Measurements from ENCODE around the gene NCK2.

NCK2 gene

DNA sequence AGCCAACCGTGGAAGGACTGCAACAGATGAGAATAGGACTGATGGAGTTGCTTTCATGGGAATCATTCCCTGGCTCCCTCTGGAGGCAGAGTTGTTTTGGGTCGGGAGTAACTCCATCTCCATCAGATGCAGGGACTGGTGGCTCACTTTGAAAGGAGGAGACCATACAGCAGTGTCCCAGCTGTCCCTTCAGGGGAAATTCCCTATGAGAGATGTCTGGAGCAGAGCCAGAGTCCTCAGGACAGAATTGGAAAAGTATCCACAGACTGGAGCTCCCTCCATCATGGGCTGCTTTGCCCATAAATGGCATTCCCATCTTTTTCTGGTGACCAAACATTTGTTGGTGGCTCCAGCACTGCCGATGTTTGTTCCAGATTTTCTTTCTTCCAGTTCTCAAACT, 144.3 kb downstream of the NCK2 start:
- TF ChIP-seq, protein P1, sequence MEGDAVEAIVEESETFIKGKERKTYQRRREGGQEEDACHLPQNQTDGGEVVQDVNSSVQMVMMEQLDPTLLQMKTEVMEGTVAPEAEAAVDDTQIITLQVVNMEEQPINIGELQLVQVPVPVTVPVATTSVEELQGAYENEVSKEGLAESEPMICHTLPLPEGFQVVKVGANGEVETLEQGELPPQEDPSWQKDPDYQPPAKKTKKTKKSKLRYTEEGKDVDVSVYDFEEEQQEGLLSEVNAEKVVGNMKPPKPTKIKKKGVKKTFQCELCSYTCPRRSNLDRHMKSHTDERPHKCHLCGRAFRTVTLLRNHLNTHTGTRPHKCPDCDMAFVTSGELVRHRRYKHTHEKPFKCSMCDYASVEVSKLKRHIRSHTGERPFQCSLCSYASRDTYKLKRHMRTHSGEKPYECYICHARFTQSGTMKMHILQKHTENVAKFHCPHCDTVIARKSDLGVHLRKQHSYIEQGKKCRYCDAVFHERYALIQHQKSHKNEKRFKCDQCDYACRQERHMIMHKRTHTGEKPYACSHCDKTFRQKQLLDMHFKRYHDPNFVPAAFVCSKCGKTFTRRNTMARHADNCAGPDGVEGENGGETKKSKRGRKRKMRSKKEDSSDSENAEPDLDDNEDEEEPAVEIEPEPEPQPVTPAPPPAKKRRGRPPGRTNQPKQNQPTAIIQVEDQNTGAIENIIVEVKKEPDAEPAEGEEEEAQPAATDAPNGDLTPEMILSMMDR (conservative IDR thresholded peaks at IDR 0.05; ENCODE audit: low read depth, low read length) = no peak
- H3K4me3 ChIP-seq (ENCODE audit: low read depth, low read length) = no peak overlapping the region
- DNase-seq (ENCODE audit: low read depth) = no peak

DNA sequence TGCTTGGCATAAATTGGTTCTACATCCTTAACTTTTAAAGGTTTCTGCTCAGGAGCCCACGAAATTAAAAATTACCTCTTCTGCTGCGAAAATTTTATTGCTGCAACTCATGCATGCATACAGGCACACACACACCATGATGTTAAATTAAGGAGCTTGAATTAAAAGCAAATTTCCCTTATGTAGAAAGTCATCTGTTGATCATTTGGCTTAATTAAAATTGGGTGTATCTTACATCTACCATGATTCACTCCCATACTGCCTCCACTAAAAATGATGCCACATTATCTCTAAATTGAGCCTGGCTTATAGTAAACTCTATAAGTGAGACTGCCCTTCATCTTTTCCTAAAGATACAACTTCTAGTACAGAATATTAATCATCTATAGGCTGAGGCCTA, 145.4 kb downstream of the NCK2 start:
- no peak overlapping the region for H3K4me3 ChIP-seq (ENCODE audit: low read depth, low read length)
- DNase-seq (ENCODE audit: low read depth) = no peak
- TF ChIP-seq, protein P1 (conservative IDR thresholded peaks at IDR 0.05; ENCODE audit: low read depth, low read length) = no peak

DNA sequence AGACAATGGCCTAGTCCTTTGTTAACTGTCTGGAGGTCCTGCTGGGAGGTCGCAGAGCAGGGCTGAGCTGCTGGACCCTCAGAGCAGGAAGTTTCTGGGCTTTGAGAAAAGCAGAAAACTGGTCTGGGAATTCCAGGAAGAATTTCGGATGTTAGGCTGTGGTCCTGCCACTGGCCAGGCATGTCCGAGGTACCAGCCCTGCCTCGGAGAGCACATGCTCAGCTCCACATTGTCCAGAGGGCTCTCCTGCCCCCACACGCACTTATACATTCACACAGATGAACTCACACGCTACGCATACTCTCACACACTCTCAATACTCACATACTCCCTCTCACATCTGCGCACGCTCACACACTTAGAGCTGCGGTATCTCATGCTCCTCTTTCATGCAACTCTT, 146.1 kb downstream of the NCK2 start:
- no peak for DNase-seq (ENCODE audit: low read depth)
- TF ChIP-seq, protein P1 (conservative IDR thresholded peaks at IDR 0.05; ENCODE audit: low read depth, low read length) = no peak
- H3K4me3 ChIP-seq (ENCODE audit: low read depth, low read length) = no peak overlapping the region

DNA sequence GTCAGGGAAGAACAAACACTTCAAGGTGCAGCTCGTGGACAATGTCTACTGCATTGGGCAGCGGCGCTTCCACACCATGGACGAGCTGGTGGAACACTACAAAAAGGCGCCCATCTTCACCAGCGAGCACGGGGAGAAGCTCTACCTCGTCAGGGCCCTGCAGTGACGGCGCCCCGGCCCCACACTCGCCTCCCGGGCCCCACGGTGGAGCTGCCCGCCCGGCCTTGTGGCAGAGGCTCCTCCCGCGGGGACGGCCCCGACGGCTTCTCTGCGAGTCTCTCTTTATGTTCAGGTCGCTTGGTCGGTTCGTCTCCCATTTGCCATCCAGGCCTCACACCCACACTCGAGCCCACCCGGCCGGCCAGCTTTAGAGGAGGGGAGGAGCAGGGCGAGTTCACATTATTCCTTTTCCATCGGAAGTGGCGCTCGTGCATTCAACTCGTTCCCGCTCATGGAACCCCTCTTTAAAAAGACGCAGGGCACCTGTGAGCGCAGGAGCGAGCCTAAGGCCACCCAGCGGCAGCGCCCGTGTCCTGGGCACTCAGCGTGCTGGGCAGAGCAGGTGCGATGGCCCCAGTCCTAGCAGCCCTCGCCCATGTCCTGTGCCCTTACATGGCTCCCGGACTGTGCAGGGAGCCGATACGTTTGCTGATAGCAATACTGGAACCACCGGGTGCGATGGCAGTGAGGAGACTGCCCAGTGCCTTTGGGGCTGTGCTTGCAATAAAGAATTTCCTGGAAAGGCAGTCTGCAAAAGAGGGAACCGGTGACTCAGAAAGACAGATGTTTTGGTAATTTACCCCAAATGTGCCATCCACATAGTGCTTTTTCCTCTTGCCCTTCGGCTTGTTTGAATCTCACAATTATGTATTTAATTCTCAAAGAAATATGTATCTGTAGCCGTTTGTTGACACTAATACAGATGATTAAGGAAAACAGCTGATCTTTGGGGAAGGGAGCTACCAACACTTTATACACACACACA, 148.6 kb downstream of the NCK2 start:
- H3K4me3 ChIP-seq (ENCODE audit: low read depth, low read length) = no peak overlapping the region
- TF ChIP-seq, protein P1 (conservative IDR thresholded peaks at IDR 0.05; ENCODE audit: low read depth, low read length) = no peak
- DNase-seq (ENCODE audit: low read depth) = no peak

DNA sequence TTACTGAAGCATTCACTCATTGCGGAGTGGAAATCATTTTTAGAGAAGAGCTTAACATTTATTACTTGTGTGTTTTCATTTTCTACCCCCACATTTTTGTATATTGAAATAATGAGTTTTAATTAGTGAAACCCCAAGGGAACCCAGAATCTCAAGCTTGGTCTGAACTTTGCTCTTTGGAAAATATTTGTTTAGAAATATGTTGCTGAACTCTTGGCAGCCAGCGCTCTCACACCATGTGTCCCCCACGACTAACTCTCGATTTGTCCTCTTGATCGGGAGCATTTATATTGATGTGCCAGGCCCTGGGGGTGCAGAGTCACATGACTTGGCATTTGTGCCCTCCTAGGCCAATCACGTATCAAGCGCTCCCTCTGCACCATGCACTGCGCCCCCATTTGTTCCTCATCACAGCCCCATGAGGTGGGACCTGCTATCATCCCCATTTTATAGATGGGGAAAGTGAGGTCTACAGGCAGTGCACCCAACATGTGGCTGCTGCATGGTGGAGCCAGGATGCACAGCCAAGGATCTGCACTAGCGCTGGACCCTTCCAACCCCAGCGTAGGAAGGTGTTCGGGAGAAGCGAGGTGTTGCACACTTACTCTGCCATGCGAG, 149.7 kb downstream of the NCK2 start:
- H3K4me3 ChIP-seq (ENCODE audit: low read depth, low read length) = no peak overlapping the region
- TF ChIP-seq, protein P1 (conservative IDR thresholded peaks at IDR 0.05; ENCODE audit: low read depth, low read length) = no peak
- DNase-seq (ENCODE audit: low read depth) = no peak

DNA sequence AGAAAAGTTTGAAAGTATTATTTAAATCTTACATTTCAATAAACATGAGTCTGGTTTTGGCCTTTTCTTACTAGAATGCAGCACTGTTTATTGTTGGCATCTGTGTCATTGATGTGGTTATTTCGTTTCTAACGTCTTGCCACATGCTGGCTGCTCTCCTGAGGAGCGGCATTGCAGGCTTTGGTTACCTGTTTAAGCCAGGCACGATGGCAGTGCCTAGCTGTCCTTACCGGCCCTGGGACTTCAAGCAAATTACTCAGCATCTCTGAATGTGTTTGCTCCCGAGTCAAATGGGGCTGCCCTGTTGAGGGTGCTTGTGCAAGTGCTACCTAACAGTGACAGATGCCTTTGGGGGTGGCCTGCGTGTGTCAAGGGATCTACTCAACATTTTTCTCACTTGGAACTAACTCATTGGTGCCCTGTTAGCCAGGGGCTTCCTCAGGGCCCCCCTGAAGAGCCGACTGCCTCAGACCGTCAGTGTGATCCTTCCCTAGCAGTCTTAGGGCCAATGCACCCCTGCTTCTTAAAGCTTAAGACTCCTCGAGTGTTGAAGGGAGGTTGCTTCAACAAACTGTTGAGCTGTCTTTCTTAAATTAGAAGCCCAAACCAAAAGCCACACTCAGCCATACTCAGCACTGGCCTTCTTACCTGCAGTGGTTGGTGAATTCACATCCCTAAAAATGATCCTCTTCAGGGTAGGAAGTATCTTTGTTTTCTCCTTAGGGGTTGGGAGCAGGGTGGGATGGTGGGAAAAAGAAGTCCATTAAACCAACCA, 151.5 kb downstream of the NCK2 start:
- TF ChIP-seq, protein P1 (conservative IDR thresholded peaks at IDR 0.05; ENCODE audit: low read depth, low read length) = no peak
- no peak for DNase-seq (ENCODE audit: low read depth)
- no peak overlapping the region for H3K4me3 ChIP-seq (ENCODE audit: low read depth, low read length)
